K562 (cell line): ENCODE results near the gene LRRK1. TPM values are rescaled to one million over a fixed set of nuclear protein-coding genes. Genes with fewer than 3 reads are reported as not detected.

Source experiments
- ARHGAP35 ChIP-seq: fragments of 450-650 bp; IDR thresholded peaks from 2 replicates; pipeline ENCODE4 v1.6.1; 2018; ENCODE audit not compliant: partially characterized antibody
- ATF4 ChIP-seq: fragments of 450-650 bp; formaldehyde crosslinking; IDR thresholded peaks from 2 replicates; pipeline ENCODE4 v1.4.0; 2022; ENCODE audit warnings: mild to moderate bottlenecking, moderate library complexity
- ATF7 ChIP-seq: fragments of 450-650 bp; IDR thresholded peaks from 2 replicates; pipeline ENCODE4 v1.7.1; 2014; ENCODE audit warnings: mild to moderate bottlenecking, moderate library complexity
- CCNT2 ChIP-seq: IDR thresholded peaks from 2 replicates; pipeline ENCODE4 v1.6.1; 2011; ENCODE audit warnings: borderline replicate concordance, low read depth, mild to moderate bottlenecking, moderate library complexity, mixed read lengths, low read length; ENCODE audit not compliant: insufficient read length; ENCODE audit errors: extremely low read depth
- CHD4 ChIP-seq: fragments of 200-600 bp; sonication (generic); IDR thresholded peaks from 3 replicates; pipeline ENCODE4 v1.6.1; 2012; ENCODE audit warnings: low read depth, mild to moderate bottlenecking, mixed read lengths, low read length, inconsistent platforms; ENCODE audit not compliant: insufficient read depth, insufficient replicate concordance, poor library complexity, severe bottlenecking
- E2F5 ChIP-seq: sonication (generic); formaldehyde crosslinking; IDR thresholded peaks from 2 replicates; pipeline ENCODE4 v1.8.0; 2022; ENCODE audit warnings: mild to moderate bottlenecking, missing genetic modification reagents
- NCOA2 ChIP-seq, 2 experiments: fragments of 450-650 bp; IDR thresholded peaks; 2 replicates each; pipeline ENCODE4 v1.6.1; 2018; ENCODE audit warnings: mild to moderate bottlenecking in 2 of 2, moderate library complexity in 1 of 2; ENCODE audit not compliant: partially characterized antibody in 2 of 2
- NONO ChIP-seq, 2 experiments: fragments of 200-400 bp in 1 of 2; fragments of 450-650 bp in 1 of 2; formaldehyde crosslinking in 1 of 2; IDR thresholded peaks; 2 replicates each; pipeline ENCODE4 v1.6.1; 2017; ENCODE audit warnings: low read depth in 2 of 2, mild to moderate bottlenecking in 2 of 2, moderate library complexity in 2 of 2, low read length in 1 of 2
- PATZ1 ChIP-seq: fragments of 250-450 bp; sonication (Bioruptor Pico); IDR thresholded peaks from 2 replicates; pipeline ENCODE4 v1.5.0; 2020; ENCODE audit warnings: mild to moderate bottlenecking, borderline replicate concordance
- RFX5 ChIP-seq: IDR thresholded peaks from 2 replicates; pipeline ENCODE4 v1.6.1; 2011; ENCODE audit warnings: low read depth, mild to moderate bottlenecking, improper control_type of control experiment, low read length
- SMAD1 ChIP-seq: fragments of 150-350 bp; IDR thresholded peaks from 2 replicates; pipeline ENCODE4 v1.6.1; 2014; ENCODE audit warnings: low read length, low read depth; ENCODE audit not compliant: partially characterized antibody
- ZNF277 ChIP-seq: fragments of 250-450 bp; sonication (Bioruptor Pico); IDR thresholded peaks from 2 replicates; pipeline ENCODE4 v1.8.0; 2022; ENCODE audit warnings: inconsistent platforms, mild to moderate bottlenecking, moderate library complexity, borderline replicate concordance
- ZNF586 ChIP-seq: fragments of 450-650 bp; formaldehyde crosslinking; conservative IDR thresholded peaks from 2 replicates; pipeline ENCODE4 v1.4.0; 2020; ENCODE audit warnings: mild to moderate bottlenecking, moderate library complexity
- ZNF717 ChIP-seq: fragments of 250-450 bp; sonication (Bioruptor Pico); IDR thresholded peaks from 2 replicates; pipeline ENCODE4 v1.5.0; 2021
- polyA plus RNA-seq, 8 experiments: library from polyadenylated mRNA; depleted of rRNA in 4 of 8; stranded (reverse) in 5 of 8; unstranded in 3 of 8; fragments of >200 nt; fragmentation: Nextera tagmentation in 2 of 8; fragmentation: Illumina TruSeq in 1 of 8; extraction: Ambion mirVana in 2 of 8; extraction: Trizol in 1 of 8; gene quantifications; 2 replicates each; pipeline versions ENCODE4 v1.2.1 to v1.2.3, GENCODE V29; 2011 to 2014; ENCODE audit warnings: inconsistent platforms in 1 of 8, missing spikeins in 1 of 8
- total RNA-seq, 7 experiments: library from RNA; depleted of rRNA in 6 of 7; stranded (reverse); fragments of >200 nt in 6 of 7; fragmentation: Illumina TruSeq in 2 of 7; extraction: Trizol in 2 of 7; gene quantifications; 2 replicates each; pipeline versions ENCODE4 v1.2.1 to v1.2.3, GENCODE V29; 2011 to 2021; ENCODE audit warnings: low replicate concordance in 1 of 7

Gene LRRK1
- total and polyA plus RNA-seq, 9 of the 15 experiments (the other 6 are each of a cell fraction or from before 2014, with no cell fraction given), result 0.01 to 1.5 (median 0.11) TPM

- TF ChIP-seq RFX5 (no peak), CHD4 (no peak), E2F5 (CRISPR knock-in tag) (no peak), ZNF277 (CRISPR knock-in tag) (no peak), ATF7 (no peak), ARHGAP35 (no peak), NONO (IDR thresholded peaks at IDR 0.05; ENCODE audit: low read depth in 2 of 2, low read length in 1 of 2) (no peak), NCOA2 (IDR thresholded peaks at IDR 0.05; ENCODE audit: partially characterized antibody in 2 of 2) (no peak), ZNF586 (CRISPR knock-in tag) (no peak), PATZ1 (CRISPR knock-in tag) (no peak), ZNF717 (no peak), SMAD1 (no peak), CCNT2 (no peak), ATF4 (CRISPR knock-in tag) (no peak)
Observed at GRCh38 chr15:101049856-101050622, 130.9 kb downstream of the LRRK1 start (continued).
